Body of pancreas (tissue), 4 donors: ENCODE measurements around the gene SF3B4. TPM values are rescaled to one million over a fixed set of nuclear protein-coding genes. Genes with fewer than 3 reads are reported as not detected.

Experiments
- ATAC-seq: fragments of 150-250 bp; one replicate; pipeline ENCODE4 v1.9.1; 2016
- DNase-seq, 4 donors: peaks; one replicate each; pipeline ENCODE4 v3.0.0-alpha.2; 2019
- H3K27ac ChIP-seq, 4 donors: fragments of 200-600 bp; sonication (generic); 1 replicate in 3 of 4; 2 replicates in 1 of 4; pipeline versions ENCODE4 v1.5.1 to v1.6.1; 2016 to 2019; ENCODE audit warnings: mild to moderate bottlenecking in 1 of 4, mixed read lengths in 1 of 4, moderate library complexity in 1 of 4
- H3K27me3 ChIP-seq, 2 donors: fragments of 200-600 bp; sonication (generic); one replicate each; pipeline ENCODE4 v1.6.0; 2016; ENCODE audit warnings: mild to moderate bottlenecking in 1 of 2
- H3K36me3 ChIP-seq, 2 donors: fragments of 200-600 bp; sonication (generic); replicated peaks in 1 of 2; 2 replicates each; pipeline ENCODE4 v1.5.1; 2016; ENCODE audit warnings: low read depth in 2 of 2; ENCODE audit not compliant: insufficient read depth in 1 of 2
- H3K4me1 ChIP-seq: fragments of 200-600 bp; sonication (generic); one replicate; pipeline ENCODE4 v1.6.0; 2016
- H3K4me3 ChIP-seq, 2 donors: fragments of 200-600 bp; sonication (generic); 1 replicate in 1 of 2; 2 replicates in 1 of 2; pipeline ENCODE4 v1.5.1; 2016 to 2019
- H3K9me3 ChIP-seq, 3 donors: fragments of 200-600 bp; sonication (generic); 1 replicate in 2 of 3; 2 replicates in 1 of 3; pipeline ENCODE4 v1.5.1; 2016
- CTCF ChIP-seq, 7 experiments: fragments of 450-650 bp in 4 of 7; fragments of 200-600 bp in 3 of 7; sonication (generic) in 3 of 7; IDR thresholded peaks; one replicate each; pipeline ENCODE4 v1.5.1; 2016 to 2019; ENCODE audit warnings: antibody characterized with exemption in 7 of 7
- POLR2A ChIP-seq, 3 donors: fragments of 450-650 bp; IDR thresholded peaks; one replicate each; pipeline ENCODE4 v1.6.1; 2016; ENCODE audit warnings: antibody characterized with exemption in 3 of 3, mild to moderate bottlenecking in 2 of 3
- WGBS, 2 donors: methylation state at CpG; one replicate each; pipeline ENCODE4 v1.1.5; 2017; 5-methylcytosine and 5-hydroxymethylcytosine counted together
- intact Hi-C: fragments of 100-400 bp; cut with DNase I; formaldehyde crosslinking; loops from one replicate; pipeline ENCODE4 v1.15.1; 2023
- total RNA-seq, 2 donors: library from RNA; depleted of rRNA; stranded (reverse); fragments of >200 nt; gene quantifications; one replicate each; pipeline ENCODE4 v1.1.0, GENCODE V29; 2016

SF3B4 gene
- total RNA-seq, 2 donors from 2014 or later: 4.7 to 8.2 TPM

- TF ChIP-seq CTCF (IDR thresholded peaks at IDR 0.05) (no peak), POLR2A (IDR thresholded peaks at IDR 0.05) (no peak)
- Histone ChIP-seq H3K9me3 (no peaks in the 10 kb centered on the region), H3K27me3 (no peaks in the 10 kb centered on the region), H3K36me3 (no peaks in the 10 kb centered on the region), H3K27ac (peak within 1 kb of the TSS; percentile 3 to 63 (median 18)), H3K4me1 (peaks cover 45% of the 10 kb centered on the region), H3K4me3 (peak within 1 kb of the TSS in 1 of 2 donors; percentile 4)
- DNase-seq (peak; percentile 38 to 62 (median 39)), ATAC-seq (no peak)
- intact Hi-C loops: no loop called here
- 9 to 16% methylated on average over 18 of the region's 18 CpGs for WGBS, 2 donors
Measured at GRCh38 chr1:149936170-149936991, 8.8 kb upstream of the SF3B4 start, which contains the start of gene MTMR11. Gene MTMR11 (minus strand): TSS chr1:149936879. CDS start chr1:149936647, 232 bp downstream.

- DNase-seq (no peak), ATAC-seq (no peak)
- TF ChIP-seq POLR2A (IDR thresholded peaks at IDR 0.05) (no peak), CTCF (IDR thresholded peaks at IDR 0.05) (no peak)
- 47 to 61% methylated on average over 2 of the region's 2 CpGs for WGBS, 2 donors
- intact Hi-C loops: no loop called here
- Histone ChIP-seq H3K36me3 (no peaks in the 10 kb centered on the region), H3K4me1 (peaks cover 38% of the 10 kb centered on the region), H3K27me3 (no peaks in the 10 kb centered on the region), H3K9me3 (no peaks in the 10 kb centered on the region), H3K27ac (no peak overlapping the region), H3K4me3 (no peak overlapping the region)
Measured at GRCh38 chr1:149934356-149934755, 6.8 kb upstream of the SF3B4 start.

GRCh38 chr1:149933208-149933607 is 5.6 kb upstream of the SF3B4 start:
- TF ChIP-seq POLR2A (IDR thresholded peaks at IDR 0.05) (no peak), CTCF (IDR thresholded peaks at IDR 0.05) (no peak)
- no peak overlapping the region for H3K4me3 ChIP-seq
- H3K27ac ChIP-seq: no peak overlapping the region
- DNase-seq: no peak
- no peak for ATAC-seq
- H3K27me3 ChIP-seq: no peaks in the 10 kb centered on the region
- H3K9me3 ChIP-seq: no peaks in the 10 kb centered on the region
- WGBS, 2 donors: 80 to 94% methylated on average over 4 of the region's 4 CpGs
- H3K4me1 ChIP-seq: peaks cover 32% of the 10 kb centered on the region
- H3K36me3 ChIP-seq: no peaks in the 10 kb centered on the region
- intact Hi-C loops: no loop called here

- WGBS, 2 donors: 88 to 90% methylated on average over 8 of the region's 8 CpGs
- intact Hi-C loops: no loop called here
- peaks cover 27% of the 10 kb centered on the region for H3K4me1 ChIP-seq
- DNase-seq: no peak
- no peak overlapping the region for H3K4me3 ChIP-seq
- no peaks in the 10 kb centered on the region for H3K36me3 ChIP-seq
- no peaks in the 10 kb centered on the region for H3K27me3 ChIP-seq
- no peak overlapping the region for H3K27ac ChIP-seq
- no peaks in the 10 kb centered on the region for H3K9me3 ChIP-seq
- TF ChIP-seq CTCF (IDR thresholded peaks at IDR 0.05) (no peak), POLR2A (IDR thresholded peaks at IDR 0.05) (no peak)
- no peak for ATAC-seq
Measured at GRCh38 chr1:149932474-149932873, 4.9 kb upstream of the SF3B4 start.
